NCI-H2196 (cell line): ENCODE results near the gene TRAF7.
"Not testable (repeated sequence)": the region's sequence is repeated elsewhere in the genome, so short reads cannot be mapped to it uniquely, and the experiment has no call there.

Experiments used
- DNase-seq: peaks from one replicate; lab custom pipeline; 2025; ENCODE audit not compliant: unreplicated experiment; lab: John Stamatoyannopoulos, UW

Gene TRAF7

DNA sequence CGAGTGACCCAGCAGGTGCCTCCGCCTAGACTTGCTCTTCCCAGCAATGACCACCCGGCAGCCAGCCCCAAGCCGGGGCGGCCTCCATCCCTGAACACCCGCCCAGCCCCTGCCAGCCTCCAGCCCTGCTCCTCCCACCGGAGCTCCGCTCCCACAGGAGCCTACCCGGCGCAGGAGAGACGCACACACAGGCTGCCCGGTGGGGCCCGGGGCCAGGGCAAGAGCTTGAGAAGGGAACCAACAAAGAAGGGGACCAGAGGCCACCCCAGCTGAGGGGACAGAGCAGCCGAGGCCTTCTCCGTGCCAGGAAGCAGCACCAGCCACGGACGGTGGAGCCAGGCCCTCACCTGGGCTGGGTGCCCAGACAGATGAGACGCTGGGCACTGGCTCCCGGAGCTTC, 33.7 kb upstream of the TRAF7 start:
- DNase-seq = peak; percentile 42

DNA sequence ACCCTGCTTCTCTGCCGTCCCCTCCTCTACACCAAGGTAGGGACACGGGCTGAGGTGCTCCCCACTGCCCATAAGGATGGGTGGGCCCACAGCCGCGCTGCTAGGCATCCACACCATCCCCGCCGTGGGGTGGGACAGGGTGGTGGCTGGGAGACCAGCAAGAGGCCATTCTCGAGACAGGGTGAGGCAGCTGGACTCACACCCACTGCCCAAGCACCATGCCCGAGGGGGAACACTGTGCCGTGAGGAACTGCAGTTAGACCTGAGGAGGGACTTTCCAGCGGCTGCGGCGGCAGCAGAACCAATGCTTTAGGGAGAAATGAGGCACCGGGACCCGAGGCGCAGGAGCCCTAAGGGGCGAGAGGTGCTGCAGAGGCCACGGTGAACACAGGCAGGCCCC, 33.2 kb upstream of the TRAF7 start:
- DNase-seq = no peak

DNA sequence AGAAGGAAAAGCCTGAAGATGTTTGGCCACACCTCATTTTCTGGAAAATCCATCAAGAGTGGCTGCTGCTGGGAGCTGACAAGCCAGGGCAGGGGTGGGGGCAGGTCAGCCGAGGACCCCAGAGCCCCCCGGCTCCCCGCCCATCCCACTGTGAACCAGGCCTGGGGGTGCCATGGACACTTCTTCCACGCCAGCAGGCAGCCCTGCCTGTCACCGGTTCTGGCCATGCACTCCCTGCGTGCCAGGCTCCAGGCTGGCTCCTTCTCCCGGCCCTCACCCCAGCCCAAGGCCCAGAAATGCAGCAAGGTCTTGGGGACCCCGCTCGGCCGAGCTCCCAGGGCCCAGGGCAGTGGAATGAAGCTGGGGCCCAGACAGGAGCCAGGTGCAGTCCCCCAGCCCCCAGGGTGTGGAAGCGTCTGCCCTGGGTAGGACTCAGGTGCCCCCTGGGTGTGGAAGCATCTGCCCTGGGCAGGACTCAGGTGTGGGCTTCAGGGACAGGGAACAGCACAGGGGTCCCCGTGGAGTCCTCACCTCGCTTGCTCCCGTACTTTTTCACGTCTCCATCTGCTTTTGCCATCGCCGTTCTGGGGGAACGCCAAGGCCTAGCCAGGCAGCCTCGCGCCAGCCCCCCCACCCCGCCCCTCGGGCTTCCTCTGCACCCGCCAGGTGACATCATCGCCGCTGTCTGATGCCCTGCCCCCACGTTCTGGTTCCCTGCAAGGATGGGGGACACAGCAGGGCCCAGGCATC, 32.5 kb upstream of the TRAF7 start:
- not testable (repeated sequence) for DNase-seq

DNA sequence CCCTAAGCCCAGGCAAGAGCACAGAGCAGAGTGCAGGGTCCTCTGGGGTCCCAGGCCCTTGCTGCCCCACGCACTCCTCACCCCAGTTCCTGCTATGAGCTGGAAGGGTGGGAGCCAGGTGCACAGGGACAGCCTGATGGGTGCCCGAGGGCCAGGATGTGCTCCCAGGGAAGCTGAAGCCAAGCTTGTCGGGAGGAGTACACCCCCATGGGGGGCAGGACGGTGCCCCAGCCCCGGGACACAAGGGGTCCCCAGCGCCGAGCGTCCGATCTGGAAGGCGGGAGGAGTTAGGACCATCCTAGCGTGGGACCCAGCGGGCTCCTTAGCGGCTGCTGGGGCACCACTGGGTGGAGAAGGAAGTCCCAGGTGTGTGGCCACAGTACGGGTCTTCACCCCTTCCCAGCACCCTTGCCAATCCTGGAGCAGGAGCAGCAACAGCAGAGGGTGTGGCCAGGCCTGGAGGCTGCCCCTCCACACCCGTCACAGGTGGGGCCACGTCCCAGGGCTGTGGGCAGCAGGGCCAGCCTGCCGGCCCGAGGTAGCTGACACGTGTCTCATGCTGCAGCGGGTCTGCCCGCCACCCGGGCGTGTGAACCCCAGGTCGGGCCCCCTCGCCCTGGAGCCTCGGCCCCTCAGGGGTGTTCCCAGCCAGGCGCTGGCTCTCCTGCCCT, 31.7 kb upstream of the TRAF7 start:
- DNase-seq = not testable (repeated sequence)

DNA sequence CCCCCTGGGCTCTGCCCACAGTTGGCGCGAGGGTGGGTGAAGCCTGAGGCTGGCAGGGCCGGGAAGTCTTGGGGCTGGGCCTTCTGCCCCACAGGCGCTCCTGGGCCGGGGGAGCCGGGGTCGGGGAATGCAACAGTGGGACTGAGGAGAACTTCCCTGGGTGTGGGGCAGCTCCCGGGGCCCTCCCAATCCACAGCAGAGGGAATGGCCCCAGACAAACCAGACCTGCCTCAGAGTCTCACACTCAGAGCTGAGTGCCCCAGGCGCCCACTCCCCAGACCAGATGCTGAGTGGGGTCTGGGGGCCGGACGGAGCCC, 31.2 kb upstream of the TRAF7 start:
- not testable (repeated sequence) for DNase-seq

DNA sequence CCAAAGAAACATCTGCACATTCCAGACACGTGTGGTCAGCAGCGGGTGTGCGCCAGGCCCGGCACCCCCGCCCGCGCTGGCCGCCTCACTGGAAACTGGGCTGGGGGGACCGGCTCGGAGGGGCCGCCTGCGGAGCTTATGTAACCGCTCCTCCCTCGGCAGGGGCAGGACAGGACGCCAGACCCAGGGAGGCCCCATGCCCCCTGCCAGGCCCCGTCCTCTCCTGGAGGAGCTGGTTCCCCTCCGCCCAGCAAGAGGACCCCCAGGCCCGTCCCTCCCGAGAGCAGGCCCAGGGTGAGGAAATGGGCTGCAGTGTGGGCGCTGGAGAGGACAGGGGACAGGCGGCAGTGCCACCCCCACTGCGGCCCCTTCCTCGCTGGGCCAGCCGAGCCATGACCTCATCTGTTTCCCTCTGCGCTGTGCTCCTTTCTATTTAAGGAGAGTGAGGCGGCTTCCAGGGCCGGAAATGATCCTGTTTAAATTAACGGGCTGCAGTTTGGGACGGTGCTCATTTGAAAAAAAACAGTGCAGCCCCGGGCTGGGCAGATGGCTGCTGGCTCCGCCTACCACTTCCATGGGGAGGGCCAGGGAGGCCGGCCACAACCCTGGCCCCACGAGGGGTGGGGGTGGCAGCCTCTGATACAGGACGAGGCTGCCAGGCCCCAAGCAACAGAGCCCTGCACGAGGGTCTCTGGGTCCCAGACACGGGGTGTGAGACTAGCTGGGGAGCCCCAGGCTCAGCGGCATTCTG, 30.7 kb upstream of the TRAF7 start:
- DNase-seq = peak; percentile 37

DNA sequence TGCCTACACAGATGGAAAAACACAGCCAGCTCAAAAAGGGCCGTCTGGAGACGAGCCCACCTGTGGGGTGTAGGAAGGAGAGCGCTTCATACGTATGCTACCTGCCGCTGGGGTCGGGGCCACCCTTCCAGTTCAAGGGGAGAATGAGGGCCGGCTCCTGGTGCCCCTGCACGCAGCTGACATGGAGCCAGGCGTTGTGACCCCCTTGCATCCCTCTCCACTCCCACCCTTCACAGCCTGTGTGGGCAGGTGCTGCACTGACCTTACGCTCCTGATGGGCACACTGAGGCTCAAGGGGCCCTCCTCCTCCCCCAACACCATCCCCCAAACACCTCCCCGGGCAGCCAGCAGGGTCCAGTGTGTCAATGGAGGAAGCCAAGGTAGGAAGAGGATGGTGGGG, 30.0 kb upstream of the TRAF7 start:
- not testable (repeated sequence) for DNase-seq

DNA sequence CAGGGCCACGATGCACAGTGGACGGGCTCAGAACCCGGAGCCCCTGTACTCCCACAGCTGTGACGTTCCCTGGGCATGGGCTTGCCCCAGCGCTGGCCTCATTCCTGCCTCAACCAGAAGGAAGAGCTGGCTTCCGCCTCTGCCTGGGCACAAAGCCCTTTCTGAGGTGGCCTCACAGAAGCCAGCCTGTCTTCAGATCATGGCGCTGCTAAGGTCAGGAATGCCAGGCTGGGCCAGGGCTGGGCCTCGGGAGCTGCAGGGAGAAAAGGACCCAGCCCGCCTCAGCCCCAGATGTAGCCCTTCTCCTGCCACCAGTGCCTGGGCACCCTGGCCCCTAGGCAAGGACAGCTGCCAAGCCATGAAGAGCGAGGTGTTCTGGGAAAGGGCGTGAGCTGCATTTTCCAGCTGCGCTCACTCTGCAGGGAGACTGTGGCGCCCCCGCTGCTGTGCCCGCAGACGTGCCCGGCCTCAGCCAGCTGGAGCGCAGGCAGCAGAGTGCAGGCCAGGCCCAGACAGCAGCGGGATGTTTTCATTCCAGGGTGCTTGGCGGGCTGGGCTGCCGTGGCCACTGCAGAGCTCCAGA, 29.3 kb upstream of the TRAF7 start:
- DNase-seq = not testable (repeated sequence)

DNA sequence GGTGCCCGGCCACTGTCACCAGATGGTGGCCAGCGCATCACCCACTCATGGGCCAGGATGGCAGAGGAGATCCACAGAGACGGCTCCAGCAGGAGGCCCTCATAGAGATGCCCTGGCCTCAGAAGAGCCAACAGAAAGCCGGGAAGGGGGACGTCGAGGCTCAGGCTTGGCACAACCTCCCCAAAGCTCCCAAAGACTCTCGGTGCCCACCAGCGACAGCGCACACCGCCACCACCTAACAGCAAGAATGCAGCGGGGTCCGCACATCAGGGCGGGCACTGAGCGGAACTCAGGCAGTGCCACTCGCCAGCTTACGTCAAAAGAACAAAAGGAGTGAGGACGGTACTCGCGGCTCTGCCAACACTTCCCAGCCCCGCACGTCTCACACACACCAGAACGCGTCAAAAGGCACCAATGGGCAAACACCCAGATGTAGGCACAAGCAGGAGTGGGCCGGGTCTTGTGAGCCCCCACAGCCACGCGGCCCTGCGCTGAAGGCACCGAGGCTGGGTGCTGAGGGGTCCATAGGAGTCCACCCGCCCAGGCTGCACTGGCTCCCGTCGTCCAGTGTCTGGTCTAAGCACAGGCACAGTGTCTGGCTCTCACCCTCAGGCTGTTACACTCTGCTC, 28.5 kb upstream of the TRAF7 start:
- not testable (repeated sequence) for DNase-seq

DNA sequence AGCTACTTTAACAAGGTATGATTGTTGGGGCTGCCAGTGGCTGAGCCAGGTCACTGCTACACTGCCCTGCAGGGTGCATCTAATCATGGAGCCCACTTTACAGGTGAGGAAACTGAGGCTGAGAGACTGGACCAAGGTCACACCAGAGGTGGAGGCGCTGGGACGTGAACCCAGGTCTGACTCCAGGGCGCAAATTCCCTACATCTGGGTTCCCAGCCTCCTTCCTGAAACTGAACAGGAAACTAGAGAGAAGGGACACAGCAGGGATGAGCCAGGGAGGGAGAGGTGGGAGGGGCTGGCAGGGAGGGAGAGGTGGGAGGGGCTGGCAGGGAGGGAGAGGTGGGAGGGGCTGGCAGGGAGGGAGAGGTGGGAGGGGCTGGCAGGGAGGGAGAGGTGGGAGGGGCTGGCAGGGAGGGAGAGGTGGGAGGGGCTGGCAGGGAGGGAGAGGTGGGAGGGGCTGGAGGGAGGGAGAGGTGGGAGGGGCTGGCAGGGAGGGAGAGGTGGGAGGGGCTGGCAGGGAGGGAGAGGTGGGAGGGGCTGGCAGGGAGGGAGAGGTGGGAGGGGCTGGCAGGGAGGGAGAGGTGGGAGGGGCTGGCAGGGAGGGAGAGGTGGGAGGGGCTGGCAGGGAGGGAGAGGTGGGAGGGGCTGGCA, 27.8 kb upstream of the TRAF7 start:
- peak; percentile 28 for DNase-seq

DNA sequence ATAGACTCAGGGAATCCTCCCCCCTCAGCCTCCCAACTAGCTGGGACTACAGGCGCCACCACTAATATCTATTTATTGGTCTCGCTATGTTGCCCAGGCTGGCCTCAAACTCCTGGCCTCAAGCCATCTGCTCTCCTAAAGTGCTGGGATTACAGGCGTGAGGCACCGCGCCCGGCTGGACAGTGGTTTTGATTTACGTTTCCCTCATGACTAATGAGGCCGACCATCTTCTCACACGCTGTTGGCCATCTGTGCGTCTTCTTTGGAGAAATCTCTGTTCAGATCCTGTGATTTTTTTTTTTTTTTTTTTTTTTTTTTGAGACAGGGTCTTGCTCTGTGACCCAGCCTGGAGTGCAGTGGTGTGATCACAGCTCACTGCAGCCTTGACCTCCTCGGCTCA, 26.3 kb upstream of the TRAF7 start:
- not testable (repeated sequence) for DNase-seq

DNA sequence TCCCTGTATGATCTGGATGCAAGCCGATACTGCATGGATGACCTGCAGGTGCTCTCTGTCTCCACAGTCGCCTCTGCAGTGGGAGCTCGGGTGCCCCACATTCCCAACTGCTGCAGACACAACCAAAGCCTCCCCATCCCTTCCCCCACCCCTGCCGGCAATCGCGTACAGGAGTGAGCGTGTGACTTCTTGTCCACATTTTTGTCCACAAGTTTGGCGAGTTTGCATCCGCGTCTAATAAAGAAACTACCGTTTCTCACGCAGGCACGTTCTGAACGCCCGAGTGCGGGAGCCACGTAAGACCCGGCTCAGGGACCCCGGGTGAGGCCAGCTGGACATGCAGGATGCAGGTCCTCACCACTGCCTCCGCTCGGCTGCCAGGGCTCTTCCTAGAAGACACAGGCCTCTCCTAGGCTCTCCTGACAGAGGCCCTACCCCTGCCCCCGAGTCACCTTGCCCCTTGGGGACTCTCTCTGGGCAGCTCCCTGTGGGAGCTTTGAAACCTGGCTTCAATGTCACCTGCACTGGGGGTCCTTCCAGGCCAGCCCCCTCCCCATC, 25.6 kb upstream of the TRAF7 start:
- not testable (repeated sequence) for DNase-seq

DNA sequence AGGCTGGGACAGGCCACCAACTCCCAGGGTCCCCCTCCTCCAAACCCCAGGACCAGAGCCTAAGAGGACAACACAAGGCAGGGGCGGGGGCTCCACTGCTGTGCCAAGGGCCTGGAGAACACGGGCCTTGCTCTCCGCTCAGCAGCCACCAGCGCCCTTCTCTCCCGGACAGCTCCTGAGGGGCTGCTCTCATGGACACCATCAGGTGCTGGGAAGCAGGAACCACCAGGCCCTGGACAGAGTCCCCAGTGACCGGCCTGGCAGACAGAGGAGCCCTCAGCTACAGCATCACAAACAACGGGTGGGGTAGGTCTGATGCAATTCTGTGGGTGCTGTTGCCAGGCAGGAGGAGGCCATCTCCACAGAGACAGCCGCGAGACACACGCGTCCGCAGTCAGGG, 21.8 kb upstream of the TRAF7 start:
- not testable (repeated sequence) for DNase-seq

DNA sequence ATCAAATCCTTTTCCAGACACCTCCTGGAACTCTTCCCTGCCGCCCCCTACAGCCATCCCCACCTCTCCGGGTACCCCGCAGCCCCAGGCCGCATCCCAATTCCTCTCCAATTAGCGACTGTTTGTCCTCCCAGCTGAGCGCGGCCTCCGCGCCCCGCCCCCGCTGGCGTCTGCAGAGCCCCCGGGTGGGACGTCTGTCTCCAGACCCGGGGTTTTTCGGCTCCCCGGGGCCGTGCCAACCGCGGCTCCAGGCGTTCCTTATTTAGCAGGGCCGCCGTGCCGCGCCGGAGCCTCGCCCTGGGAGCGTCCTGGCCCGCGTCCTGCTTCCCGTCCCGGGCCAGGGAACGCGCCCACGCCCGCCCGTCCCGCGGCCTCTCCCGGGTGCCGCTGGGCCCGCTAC, 20.5 kb upstream of the TRAF7 start:
- not testable (repeated sequence) for DNase-seq

DNA sequence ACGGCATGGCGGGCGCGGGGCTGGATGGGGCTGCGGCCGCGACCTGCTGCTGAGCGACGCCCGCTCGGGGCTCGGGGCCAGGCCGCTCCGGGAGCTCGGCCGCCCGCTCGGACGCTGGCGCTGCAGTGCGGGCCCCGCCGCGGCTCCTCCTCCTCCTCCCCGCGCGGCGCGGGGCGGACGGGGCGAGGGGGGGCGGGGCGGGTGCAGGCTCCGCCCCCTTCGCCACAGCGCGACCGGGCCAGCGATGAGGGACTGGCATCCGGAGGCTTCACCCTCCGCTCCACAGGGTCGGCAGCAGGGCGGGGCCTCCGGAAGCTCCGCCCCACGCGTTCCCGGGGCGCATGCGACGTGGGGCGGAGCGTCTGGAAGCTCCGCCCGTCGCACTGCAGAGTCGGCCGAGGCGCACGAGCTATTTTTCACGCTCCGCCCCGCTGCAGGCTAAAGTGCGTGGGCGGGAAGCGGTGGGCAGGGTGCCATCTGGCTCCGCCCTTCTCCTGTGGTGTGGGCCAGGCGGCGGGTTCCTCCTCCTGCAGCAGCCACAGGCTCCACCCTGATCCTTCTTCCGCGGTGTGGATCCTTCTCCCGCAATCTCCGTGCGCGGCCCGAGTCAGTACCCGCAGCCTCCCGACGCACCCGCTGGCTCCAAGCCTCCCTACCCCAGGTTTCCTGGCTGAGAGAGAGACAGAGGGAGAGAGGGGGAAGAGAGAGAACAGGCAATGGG, 19.7 kb upstream of the TRAF7 start, which contains the start of gene PKD1:
Gene PKD1, minus strand, starts transcription at position 129 of the 721 bp plus-strand sequence. CDS start 209 bp downstream, outside the sequence.
- DNase-seq = peak; percentile 78

DNA sequence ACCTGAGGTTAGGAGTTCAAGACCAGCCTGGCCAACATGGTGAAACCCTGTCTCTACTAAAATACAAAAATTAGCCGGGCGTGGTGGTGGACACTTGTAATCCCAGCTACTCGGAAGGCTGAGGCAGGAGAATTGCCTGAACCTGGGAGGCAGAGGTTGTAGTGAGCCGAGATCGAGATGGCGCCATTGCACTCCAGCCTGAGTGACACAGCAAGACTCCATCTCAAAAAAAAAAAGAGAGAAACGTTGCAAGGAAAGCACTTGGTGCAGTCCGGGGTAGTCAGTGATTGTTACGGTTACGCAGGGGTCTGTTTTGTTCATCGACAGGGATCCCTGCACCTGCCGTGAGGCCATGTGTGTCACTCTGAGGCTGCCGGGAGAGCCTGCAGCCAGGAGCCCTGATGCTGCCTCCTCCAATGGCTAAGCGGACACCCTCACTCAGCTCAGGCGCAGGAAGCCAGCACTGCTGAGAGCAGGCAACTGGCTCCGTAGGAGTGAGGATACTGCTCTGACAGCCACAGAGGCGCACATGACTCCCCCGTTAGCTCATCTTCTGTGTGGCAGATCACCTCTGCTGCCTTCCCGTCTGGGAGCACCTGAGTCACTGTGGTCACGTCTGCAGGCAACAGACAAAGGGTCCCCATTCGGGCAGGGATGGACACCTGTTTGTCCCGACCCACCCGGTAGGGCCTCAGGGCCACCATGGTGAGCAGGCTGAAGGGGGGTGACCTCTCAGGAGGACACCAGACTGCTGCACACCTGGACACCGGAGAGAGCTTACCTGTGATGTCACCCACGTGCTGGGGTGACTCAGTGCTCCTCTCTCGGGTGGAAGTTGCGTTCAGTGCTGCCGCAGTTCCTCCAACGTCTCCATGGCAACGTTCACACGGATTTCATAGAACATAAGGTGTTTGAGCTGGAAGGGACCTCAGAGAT, 12.4 kb upstream of the TRAF7 start:
- DNase-seq = no peak

DNA sequence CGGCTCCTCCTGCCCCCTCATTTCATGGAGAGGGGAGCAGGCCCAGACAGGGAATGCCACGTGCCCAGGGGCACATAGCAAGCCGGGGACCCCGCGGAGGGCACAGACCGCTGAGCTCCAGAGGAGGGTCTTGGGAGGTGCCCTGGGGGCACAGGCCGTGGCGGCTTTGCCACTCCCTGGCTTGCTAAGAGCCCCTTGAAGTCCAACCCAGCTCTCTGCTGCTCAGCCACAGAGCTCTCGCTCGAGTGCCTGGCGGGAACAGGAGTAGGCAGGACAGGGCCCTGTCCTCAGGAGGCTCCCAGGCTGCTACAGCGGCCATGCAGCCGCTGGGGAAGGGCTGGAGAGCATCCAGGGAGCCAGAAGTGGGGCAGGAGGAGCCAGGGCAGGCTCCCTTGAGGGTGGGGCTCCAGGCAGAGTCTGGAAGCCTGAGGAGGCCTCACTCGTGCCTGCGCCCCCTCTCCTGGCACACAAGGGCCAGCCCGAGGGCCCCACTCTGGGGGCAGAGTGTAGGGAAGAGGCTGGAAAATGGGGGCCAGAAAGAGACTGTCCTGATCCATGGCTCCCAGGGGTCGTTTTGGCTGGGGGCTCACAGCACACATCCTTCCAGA, 11.6 kb upstream of the TRAF7 start:
- DNase-seq = no peak

DNA sequence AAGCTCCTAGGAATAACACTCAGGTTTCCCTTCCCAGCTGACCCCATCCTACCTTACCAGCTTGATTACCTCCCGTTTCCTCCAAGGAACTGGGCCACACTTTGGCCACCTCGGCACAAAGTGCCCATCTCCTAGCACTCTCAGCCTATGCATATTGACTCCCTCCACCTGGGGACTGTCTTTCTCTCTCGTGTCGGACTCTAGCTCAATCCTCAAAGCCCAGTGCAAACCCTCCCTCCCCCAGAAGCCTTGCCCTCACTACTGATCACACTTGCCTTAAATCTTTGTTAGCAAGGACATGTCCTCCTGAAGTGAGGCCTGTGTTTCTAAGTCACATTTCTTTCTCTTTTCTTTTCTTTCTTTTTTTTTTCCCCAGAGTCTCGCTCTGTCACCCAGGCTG, 9.7 kb upstream of the TRAF7 start:
- no peak for DNase-seq
